Vagina (tissue), 2 donors: ENCODE measurements around the gene NAA38. TPM values are rescaled to one million over a fixed set of nuclear protein-coding genes. Genes with fewer than 3 reads are reported as not detected.
A peak's percentile ranks its signal among the peaks of the same experiment; 100 is the strongest.

Experiments used
- DNase-seq, 2 donors: peaks; one replicate each; pipeline ENCODE4 v3.0.0-alpha.2; 2017; ENCODE audit errors: extremely low spot score in 2 of 2
- H3K27ac ChIP-seq: fragments of 200-600 bp; sonication (generic); one replicate; pipeline ENCODE4 v1.5.1; 2019
- H3K27me3 ChIP-seq: fragments of 200-600 bp; sonication (generic); one replicate; pipeline ENCODE4 v1.5.1; 2019
- H3K36me3 ChIP-seq, 2 donors: fragments of 200-600 bp; sonication (generic); one replicate each; pipeline ENCODE4 v1.5.1; 2017 to 2019
- H3K4me1 ChIP-seq: fragments of 200-600 bp; sonication (generic); one replicate; pipeline ENCODE4 v1.5.1; 2019
- H3K4me3 ChIP-seq, 2 donors: fragments of 200-600 bp; sonication (generic); 1 replicate in 1 of 2; 2 replicates in 1 of 2; pipeline ENCODE4 v1.5.1; 2016 to 2019
- H3K9me3 ChIP-seq: fragments of 200-600 bp; sonication (generic); one replicate; pipeline ENCODE4 v1.5.1; 2019
- POLR2A ChIP-seq, 2 donors: fragments of 450-650 bp; IDR thresholded peaks; one replicate each; pipeline ENCODE4 v1.6.1; 2017; ENCODE audit warnings: antibody characterized with exemption in 2 of 2, mild to moderate bottlenecking in 2 of 2, moderate library complexity in 2 of 2
- POLR2AphosphoS5 ChIP-seq, 2 donors: sonication (generic); formaldehyde crosslinking; IDR thresholded peaks; one replicate each; pipeline ENCODE4 v1.9.0; 2017; ENCODE audit warnings: antibody characterized with exemption in 2 of 2, mild to moderate bottlenecking in 2 of 2, low read depth in 1 of 2; ENCODE audit not compliant: insufficient read depth in 1 of 2
- intact Hi-C: fragments of 100-400 bp; cut with DNase I; formaldehyde crosslinking; loops from one replicate; pipeline ENCODE4 v1.15.1; 2023
- total RNA-seq: library from RNA; depleted of rRNA; stranded (reverse); fragments of >200 nt; gene quantifications from one replicate; pipeline ENCODE4 v1.2.3, GENCODE V29; 2016
- TF ChIP-seq, protein P1 (sequence below), 3 experiments: fragments of 450-650 bp in 2 of 3; fragments of 200-600 bp in 1 of 3; sonication (generic) in 1 of 3; IDR thresholded peaks; one replicate each; pipeline ENCODE4 v1.5.1; 2017 to 2019; ENCODE audit warnings: antibody characterized with exemption in 3 of 3, mild to moderate bottlenecking in 2 of 3, moderate library complexity in 2 of 3

The NAA38 gene
- total RNA-seq, 1 donor from 2014 or later, result 83.5 TPM

DNA sequence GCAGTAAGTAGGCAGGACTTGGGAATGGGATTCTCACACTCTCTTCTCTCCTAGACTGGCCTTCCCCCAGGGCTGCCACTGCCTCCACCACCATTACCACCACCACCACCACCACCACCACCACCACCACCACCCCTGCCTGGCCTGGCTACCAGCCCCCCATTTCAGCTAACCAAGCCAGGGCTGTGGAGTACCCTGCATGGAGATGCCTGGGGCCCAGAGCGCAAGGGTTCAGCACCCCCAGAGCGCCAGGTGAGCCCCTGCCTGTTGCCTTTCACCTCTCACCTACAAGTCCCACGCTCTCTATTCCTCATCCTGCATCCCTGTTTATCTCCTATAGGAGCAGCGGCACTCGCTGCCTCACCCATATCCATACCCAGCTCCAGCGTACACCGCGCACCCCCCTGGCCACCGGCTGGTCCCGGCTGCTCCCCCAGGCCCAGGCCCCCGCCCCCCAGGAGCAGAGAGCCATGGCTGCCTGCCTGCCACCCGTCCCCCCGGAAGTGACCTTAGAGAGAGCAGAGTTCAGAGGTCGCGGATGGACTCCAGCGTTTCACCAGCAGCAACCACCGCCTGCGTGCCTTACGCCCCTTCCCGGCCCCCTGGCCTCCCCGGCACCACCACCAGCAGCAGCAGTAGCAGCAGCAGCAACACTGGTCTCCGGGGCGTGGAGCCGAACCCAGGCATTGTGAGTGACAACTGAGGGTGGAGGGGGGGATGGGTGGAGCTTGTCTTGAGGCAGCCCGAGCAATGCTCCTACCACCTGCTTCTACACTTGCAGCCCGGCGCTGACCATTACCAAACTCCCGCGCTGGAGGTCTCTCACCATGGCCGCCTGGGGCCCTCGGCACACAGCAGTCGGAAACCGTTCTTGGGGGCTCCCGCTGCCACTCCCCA lies 10.3 kb downstream of the NAA38 start:
- Histone ChIP-seq H3K27me3 (no peaks in the 10 kb centered on the region), H3K4me3 (no peak overlapping the region), H3K9me3 (no peaks in the 10 kb centered on the region), H3K36me3 (peaks cover 0 to 44% of the 10 kb centered on the region in 2 donors), H3K27ac (no peak overlapping the region), H3K4me1 (peaks cover 43% of the 10 kb centered on the region)
- DNase-seq, result no peak
- TF ChIP-seq, protein P1, sequence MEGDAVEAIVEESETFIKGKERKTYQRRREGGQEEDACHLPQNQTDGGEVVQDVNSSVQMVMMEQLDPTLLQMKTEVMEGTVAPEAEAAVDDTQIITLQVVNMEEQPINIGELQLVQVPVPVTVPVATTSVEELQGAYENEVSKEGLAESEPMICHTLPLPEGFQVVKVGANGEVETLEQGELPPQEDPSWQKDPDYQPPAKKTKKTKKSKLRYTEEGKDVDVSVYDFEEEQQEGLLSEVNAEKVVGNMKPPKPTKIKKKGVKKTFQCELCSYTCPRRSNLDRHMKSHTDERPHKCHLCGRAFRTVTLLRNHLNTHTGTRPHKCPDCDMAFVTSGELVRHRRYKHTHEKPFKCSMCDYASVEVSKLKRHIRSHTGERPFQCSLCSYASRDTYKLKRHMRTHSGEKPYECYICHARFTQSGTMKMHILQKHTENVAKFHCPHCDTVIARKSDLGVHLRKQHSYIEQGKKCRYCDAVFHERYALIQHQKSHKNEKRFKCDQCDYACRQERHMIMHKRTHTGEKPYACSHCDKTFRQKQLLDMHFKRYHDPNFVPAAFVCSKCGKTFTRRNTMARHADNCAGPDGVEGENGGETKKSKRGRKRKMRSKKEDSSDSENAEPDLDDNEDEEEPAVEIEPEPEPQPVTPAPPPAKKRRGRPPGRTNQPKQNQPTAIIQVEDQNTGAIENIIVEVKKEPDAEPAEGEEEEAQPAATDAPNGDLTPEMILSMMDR (IDR thresholded peaks at IDR 0.05), result no peak
- no peak for TF ChIP-seq POLR2AphosphoS5 (IDR thresholded peaks at IDR 0.05; ENCODE audit: insufficient read depth in 1 of 2, low read depth in 1 of 2)
- TF ChIP-seq POLR2A (IDR thresholded peaks at IDR 0.05), result no peak
- intact Hi-C loops, result no loop called here

DNA sequence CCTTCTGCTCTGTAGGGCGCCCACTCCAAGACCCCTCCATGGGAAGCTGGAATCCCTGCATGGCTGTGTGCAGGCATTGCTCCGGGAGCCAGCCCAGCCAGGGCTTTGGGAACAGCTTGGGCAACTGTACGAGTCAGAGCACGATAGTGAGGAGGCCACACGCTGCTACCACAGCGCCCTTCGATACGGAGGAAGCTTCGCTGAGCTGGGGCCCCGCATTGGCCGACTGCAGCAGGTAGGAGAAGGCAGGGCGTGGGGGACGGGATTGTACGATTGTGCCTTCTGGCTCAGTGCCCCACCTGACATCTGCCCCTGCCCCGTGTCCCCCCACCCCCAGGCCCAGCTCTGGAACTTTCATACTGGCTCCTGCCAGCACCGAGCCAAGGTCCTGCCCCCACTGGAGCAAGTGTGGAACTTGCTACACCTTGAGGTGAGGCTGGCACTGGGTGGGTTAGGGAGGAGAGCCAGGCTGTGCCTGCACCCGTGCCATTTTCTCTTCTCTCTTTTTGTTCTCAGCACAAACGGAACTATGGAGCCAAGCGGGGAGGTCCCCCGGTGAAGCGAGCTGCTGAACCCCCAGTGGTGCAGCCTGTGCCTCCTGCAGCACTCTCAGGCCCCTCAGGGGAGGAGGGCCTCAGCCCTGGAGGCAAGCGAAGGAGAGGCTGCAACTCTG lies 11.2 kb downstream of the NAA38 start:
- Histone ChIP-seq H3K9me3 (no peaks in the 10 kb centered on the region), H3K27ac (no peak overlapping the region), H3K36me3 (peaks cover 0 to 44% of the 10 kb centered on the region in 2 donors), H3K4me1 (peaks cover 38% of the 10 kb centered on the region), H3K4me3 (no peak overlapping the region), H3K27me3 (no peaks in the 10 kb centered on the region)
- intact Hi-C loops, result no loop called here
- TF ChIP-seq POLR2AphosphoS5 (IDR thresholded peaks at IDR 0.05; ENCODE audit: insufficient read depth in 1 of 2, low read depth in 1 of 2), result no peak
- TF ChIP-seq POLR2A (IDR thresholded peaks at IDR 0.05), result no peak
- TF ChIP-seq, protein P1 (IDR thresholded peaks at IDR 0.05), result no peak
- DNase-seq, result no peak

DNA sequence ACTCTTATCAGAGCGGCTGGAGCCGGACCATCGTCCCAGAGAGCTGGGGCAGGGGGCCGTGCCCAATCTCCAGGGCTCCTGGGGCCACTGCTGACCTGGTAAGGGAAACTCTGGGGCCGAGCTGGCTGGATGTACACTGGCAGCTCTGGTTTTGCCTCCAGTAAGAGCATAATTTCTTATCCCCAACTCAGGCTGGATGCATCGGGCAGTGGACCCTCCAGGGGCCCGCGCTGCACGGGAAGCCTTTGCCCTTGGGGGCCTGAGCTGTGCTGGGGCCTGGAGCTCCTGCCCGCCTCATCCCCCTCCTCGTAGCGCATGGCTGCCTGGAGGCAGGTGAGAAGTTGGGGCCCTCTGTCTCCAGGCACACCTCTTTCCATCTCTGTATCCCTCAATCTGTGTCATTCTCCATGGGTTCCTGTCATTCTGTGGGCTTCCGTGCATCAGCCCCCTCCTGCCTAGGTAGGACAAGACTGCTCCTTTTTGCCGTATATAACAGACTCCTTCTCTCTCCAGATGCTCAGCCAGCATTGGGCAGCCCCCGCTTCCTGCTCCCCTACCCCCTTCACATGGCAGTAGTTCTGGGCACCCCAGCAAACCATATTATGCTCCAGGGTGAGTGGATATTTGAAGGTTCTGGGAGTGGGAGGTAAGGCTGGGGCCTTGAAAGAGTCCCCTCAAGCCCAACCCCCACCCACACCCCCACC lies 11.8 kb downstream of the NAA38 start:
- Histone ChIP-seq H3K9me3 (no peaks in the 10 kb centered on the region), H3K4me1 (peaks cover 44% of the 10 kb centered on the region), H3K27me3 (no peaks in the 10 kb centered on the region), H3K36me3 (peaks cover 0 to 44% of the 10 kb centered on the region in 2 donors), H3K27ac (peak overlapping the region; percentile 99), H3K4me3 (peak overlapping the region; percentile 58 to 69)
- no peak for TF ChIP-seq POLR2AphosphoS5 (IDR thresholded peaks at IDR 0.05; ENCODE audit: insufficient read depth in 1 of 2, low read depth in 1 of 2)
- TF ChIP-seq, protein P1 (IDR thresholded peaks at IDR 0.05), result no peak
- TF ChIP-seq POLR2A (IDR thresholded peaks at IDR 0.05), result no peak
- intact Hi-C loops, result no loop called here
- no peak for DNase-seq

DNA sequence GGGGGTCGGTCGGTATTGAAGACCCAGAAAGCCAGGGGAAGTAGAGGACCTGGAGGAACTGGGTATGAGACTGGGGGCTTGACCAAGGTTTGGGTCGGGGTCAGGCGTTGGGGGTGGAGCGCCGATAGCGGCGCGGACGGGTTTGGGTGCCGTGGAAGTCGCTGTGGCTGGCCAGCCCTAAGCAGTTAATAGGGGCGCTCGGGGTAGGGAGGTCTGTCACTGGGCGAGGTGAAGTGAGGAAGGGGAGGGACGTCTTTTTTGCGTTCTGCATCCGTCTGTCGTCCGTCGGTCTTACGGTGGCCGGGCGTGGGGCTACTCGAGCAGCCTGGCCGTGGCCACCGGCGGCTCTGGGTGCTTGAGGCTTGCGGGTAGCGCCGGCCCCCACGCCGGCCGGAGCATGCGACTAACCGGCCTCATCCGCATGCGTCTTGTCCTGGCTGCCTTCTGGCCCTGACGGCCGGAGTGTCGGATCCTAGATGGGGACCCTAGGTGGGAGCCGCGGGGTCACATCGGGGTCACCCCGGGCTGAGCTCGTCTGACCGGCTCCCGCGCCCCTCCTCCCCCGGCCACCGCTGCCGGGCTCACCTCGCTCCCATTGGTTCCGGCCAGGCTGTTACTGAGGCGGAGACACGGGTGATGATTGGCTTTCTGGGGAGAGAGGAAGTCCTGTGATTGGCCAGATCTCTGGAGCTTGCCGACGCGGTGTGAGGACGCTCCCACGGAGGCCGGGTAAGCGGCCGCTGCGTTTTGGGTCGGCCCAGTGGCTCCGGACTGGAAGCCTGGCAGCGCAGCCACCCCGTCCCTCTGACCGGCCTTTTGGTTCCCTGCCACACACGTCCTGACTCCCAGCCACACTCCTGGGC lies 12.8 kb downstream of the NAA38 start:
- peak in 1 of 2 donors; percentile 98 for DNase-seq
- intact Hi-C loops, result loop anchor here (5.0 kb wide), 1 partner anchor 267 kb away; the partner anchor contains the start of gene CD68
- TF ChIP-seq, protein P1 (IDR thresholded peaks at IDR 0.05), result no peak
- peak in 1 of 2 donors; percentile 65 for TF ChIP-seq POLR2A (IDR thresholded peaks at IDR 0.05)
- TF ChIP-seq POLR2AphosphoS5 (IDR thresholded peaks at IDR 0.05; ENCODE audit: insufficient read depth in 1 of 2, low read depth in 1 of 2), result peak; percentile 92 to 95
- peaks cover 0 to 37% of the 10 kb centered on the region in 2 donors for H3K36me3 ChIP-seq
- H3K27ac ChIP-seq, result peak overlapping the region; percentile 99
- no peaks in the 10 kb centered on the region for H3K9me3 ChIP-seq
- H3K4me1 ChIP-seq, result peaks cover 54% of the 10 kb centered on the region
- peak overlapping the region; percentile 58 to 69 for H3K4me3 ChIP-seq
- no peaks in the 10 kb centered on the region for H3K27me3 ChIP-seq
